ENCODE data around the gene SMIM24. TPM values are rescaled to one million over a fixed set of nuclear protein-coding genes. Genes with fewer than 3 reads are reported as not detected.

SMIM24 gene
- total RNA-seq, 4 donors from 2014 or later: not detected

DNA sequence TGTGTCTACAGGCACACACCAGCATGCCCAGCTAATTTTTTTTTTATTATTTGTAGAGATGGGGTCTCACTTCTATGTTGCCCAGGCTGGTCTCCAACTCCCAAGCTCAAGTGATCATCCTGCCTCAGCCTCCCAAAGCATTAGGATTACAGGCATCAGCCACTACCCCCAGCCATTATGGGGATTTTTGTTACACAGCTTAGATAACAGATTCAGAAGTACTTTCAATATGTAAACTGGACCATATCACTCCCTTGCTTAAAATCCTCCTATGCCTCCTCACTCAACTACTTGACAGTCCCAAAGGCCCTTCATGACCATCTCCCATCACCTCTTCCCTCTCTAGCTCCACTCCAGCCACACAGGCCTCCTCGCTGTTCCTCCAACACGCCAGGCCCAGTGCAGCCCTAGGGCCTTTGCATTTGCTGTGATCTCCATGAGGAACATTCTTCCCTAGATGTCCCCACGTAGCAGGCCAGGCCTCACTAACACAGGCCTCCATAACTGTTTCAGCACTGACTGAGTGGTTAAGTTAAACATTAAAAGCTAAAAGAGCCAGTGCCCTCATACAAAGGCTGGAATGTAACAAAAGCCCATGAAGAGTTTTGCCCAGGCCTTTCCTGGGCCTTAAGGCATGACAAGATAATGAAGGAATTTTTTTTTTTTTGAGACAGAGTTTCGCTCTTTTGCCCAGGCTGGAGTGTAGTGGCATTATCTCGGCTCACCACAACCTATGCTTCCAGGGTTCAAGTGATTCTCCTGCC is 17.6 kb upstream of the SMIM24 start:
- Histone ChIP-seq H3K27ac (no peak overlapping the region), H3K36me3 (peaks cover 0 to 33% of the 10 kb centered on the region in 2 donors), H3K27me3 (no peaks in the 10 kb centered on the region), H3K9me3 (no peaks in the 10 kb centered on the region), H3K4me1 (peaks cover 17% of the 10 kb centered on the region in 2 donors), H3K4me3 (no peak overlapping the region)
- ATAC-seq (no peak), DNase-seq (no peak)
- in situ Hi-C loops (cut with MboI; ENCODE audit: low sequenced_read_pairs in 4 of 4) (no loop called here), intact Hi-C loops (cut with DNase I; ENCODE audit: low total_unique reads) (no loop called here)
- no peak for TF ChIP-seq POLR2A (IDR thresholded peaks at IDR 0.05)
- TF ChIP-seq, protein P1, sequence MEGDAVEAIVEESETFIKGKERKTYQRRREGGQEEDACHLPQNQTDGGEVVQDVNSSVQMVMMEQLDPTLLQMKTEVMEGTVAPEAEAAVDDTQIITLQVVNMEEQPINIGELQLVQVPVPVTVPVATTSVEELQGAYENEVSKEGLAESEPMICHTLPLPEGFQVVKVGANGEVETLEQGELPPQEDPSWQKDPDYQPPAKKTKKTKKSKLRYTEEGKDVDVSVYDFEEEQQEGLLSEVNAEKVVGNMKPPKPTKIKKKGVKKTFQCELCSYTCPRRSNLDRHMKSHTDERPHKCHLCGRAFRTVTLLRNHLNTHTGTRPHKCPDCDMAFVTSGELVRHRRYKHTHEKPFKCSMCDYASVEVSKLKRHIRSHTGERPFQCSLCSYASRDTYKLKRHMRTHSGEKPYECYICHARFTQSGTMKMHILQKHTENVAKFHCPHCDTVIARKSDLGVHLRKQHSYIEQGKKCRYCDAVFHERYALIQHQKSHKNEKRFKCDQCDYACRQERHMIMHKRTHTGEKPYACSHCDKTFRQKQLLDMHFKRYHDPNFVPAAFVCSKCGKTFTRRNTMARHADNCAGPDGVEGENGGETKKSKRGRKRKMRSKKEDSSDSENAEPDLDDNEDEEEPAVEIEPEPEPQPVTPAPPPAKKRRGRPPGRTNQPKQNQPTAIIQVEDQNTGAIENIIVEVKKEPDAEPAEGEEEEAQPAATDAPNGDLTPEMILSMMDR (IDR thresholded peaks at IDR 0.05 in 4 of 5, conservative IDR thresholded peaks at IDR 0.05 in 1 of 5): no peak

DNA sequence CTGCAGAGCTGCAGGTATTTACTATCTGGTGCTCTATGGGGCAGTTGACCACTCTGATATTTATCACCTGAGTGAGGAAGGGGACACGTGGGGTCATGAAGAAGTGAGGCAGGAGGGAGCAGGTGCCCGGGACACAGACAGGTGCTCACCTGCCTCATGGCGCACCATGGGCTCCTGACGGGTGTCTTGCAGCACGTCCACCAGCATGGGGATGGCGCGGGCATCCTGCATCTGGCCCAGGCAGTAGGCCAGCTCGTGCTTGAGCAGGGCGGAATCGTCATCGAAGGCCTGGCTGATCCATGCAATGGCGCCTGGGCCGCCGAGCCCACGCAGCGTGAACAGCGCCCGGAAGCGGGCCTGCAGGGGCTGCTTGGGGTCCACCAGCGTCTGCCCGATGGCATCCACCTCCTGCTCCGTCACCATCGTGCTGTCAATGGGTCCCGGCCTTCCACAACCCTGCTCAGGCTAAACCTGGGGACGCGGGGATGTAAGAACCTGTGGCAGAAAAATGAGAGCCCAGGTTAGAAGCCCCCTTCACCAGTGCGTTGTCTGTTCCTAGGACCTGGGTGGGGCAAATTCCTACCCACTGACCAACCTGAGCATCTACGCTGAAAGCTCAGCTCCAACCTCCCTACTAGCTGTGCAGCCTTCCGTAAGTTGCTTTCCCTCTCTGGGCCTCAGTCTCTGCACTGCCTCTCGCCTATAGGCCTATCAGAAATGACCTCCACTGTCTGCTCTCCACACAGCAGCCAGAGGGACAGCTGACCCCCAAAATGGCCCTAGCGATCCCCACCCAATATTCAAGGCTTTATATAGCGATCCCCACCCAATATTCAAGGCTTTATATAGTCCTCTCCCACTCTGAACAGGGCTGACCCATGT is 16.3 kb upstream of the SMIM24 start:
- Histone ChIP-seq H3K36me3 (peaks cover 0 to 44% of the 10 kb centered on the region in 2 donors), H3K4me1 (peaks cover 17% of the 10 kb centered on the region in 2 donors), H3K27me3 (no peaks in the 10 kb centered on the region), H3K27ac (no peak overlapping the region), H3K9me3 (no peaks in the 10 kb centered on the region), H3K4me3 (no peak overlapping the region)
- DNase-seq (no peak), ATAC-seq (no peak)
- intact Hi-C loops (cut with DNase I; ENCODE audit: low total_unique reads) (no loop called here), in situ Hi-C loops (cut with MboI; ENCODE audit: low sequenced_read_pairs in 4 of 4) (no loop called here)
- TF ChIP-seq POLR2A (IDR thresholded peaks at IDR 0.05): no peak
- TF ChIP-seq, protein P1 (IDR thresholded peaks at IDR 0.05 in 4 of 5, conservative IDR thresholded peaks at IDR 0.05 in 1 of 5): no peak

DNA sequence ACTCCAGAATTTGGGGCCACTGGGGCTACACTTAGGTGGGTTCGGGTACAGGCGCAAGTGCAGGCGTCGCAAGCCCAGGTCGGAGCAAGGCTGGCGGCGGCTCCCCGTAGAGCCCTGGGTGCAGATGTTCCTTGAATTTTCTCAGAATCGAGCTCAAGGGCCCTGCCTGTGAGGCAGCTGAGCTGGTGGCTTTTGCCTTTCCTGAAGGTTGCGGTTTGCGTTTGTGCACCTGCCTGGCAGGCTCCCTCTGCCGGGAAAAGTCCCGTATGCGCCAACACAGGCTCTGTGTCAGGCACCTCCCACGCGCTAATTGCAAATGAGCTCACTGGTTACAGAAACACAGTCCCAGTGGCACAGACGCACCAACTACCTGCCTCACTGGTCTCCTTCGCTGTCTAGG is 14.2 kb upstream of the SMIM24 start:
- peaks cover 0 to 44% of the 10 kb centered on the region in 2 donors for H3K36me3 ChIP-seq
- no peaks in the 10 kb centered on the region for H3K27me3 ChIP-seq
- H3K9me3 ChIP-seq: no peaks in the 10 kb centered on the region
- no peak overlapping the region for H3K27ac ChIP-seq
- peaks cover 7% of the 10 kb centered on the region in 2 donors for H3K4me1 ChIP-seq
- DNase-seq: no peak
- ATAC-seq: no peak
- H3K4me3 ChIP-seq: no peak overlapping the region
- in situ Hi-C loops (cut with MboI; ENCODE audit: low sequenced_read_pairs in 4 of 4): no loop called here
- TF ChIP-seq, protein P1 (IDR thresholded peaks at IDR 0.05 in 4 of 5, conservative IDR thresholded peaks at IDR 0.05 in 1 of 5): no peak
- no peak for TF ChIP-seq POLR2A (IDR thresholded peaks at IDR 0.05)
- intact Hi-C loops (cut with DNase I; ENCODE audit: low total_unique reads): no loop called here

DNA sequence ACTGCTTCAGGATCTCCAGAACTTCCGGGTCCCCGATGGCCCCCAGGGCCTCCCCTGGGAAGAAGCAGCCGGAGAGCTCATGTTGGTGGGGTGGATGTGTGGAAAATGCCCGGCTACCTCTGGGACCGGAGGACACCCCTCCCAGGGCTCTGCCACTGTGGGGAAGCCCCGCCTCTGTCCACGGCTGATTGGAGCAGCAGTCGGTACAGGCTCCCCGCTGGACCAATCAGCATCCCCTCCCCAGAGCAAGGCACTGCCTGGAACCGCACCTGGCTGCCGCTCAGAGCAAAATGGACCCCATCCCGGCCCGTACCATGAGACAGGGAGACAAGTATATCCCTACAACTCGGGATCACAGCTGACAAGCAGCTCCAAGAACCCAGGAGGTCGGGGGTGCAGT is 13.7 kb upstream of the SMIM24 start:
- H3K36me3 ChIP-seq: peaks cover 0 to 44% of the 10 kb centered on the region in 2 donors
- no peaks in the 10 kb centered on the region for H3K9me3 ChIP-seq
- peaks cover 2% of the 10 kb centered on the region in 2 donors for H3K4me1 ChIP-seq
- DNase-seq (no peak), ATAC-seq (no peak)
- no peak for TF ChIP-seq POLR2A (IDR thresholded peaks at IDR 0.05)
- TF ChIP-seq, protein P1 (IDR thresholded peaks at IDR 0.05 in 4 of 5, conservative IDR thresholded peaks at IDR 0.05 in 1 of 5): no peak
- in situ Hi-C loops (cut with MboI; ENCODE audit: low sequenced_read_pairs in 4 of 4) (no loop called here), intact Hi-C loops (cut with DNase I; ENCODE audit: low total_unique reads) (no loop called here)
- no peak overlapping the region for H3K27ac ChIP-seq
- no peak overlapping the region for H3K4me3 ChIP-seq
- no peaks in the 10 kb centered on the region for H3K27me3 ChIP-seq

Data from gastrocnemius medialis (tissue), 4 donors.